GM12874 (cell line): ENCODE data around the gene THSD4.

Source experiments
- TF ChIP-seq, protein P1 (sequence below): IDR thresholded peaks from 2 replicates; pipeline ENCODE4 v1.5.1; 2011; ENCODE audit warnings: low read depth, mild to moderate bottlenecking, control low read depth, low read length, moderate library complexity; ENCODE audit not compliant: insufficient read depth

The THSD4 gene

GRCh38 chr15:71623111-71623510 is 507.8 kb downstream of the THSD4 start:
- TF ChIP-seq, protein P1, sequence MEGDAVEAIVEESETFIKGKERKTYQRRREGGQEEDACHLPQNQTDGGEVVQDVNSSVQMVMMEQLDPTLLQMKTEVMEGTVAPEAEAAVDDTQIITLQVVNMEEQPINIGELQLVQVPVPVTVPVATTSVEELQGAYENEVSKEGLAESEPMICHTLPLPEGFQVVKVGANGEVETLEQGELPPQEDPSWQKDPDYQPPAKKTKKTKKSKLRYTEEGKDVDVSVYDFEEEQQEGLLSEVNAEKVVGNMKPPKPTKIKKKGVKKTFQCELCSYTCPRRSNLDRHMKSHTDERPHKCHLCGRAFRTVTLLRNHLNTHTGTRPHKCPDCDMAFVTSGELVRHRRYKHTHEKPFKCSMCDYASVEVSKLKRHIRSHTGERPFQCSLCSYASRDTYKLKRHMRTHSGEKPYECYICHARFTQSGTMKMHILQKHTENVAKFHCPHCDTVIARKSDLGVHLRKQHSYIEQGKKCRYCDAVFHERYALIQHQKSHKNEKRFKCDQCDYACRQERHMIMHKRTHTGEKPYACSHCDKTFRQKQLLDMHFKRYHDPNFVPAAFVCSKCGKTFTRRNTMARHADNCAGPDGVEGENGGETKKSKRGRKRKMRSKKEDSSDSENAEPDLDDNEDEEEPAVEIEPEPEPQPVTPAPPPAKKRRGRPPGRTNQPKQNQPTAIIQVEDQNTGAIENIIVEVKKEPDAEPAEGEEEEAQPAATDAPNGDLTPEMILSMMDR = no peak

- TF ChIP-seq, protein P1 = no peak
These were observed 511.4 kb downstream of the THSD4 start for GRCh38 chr15:71626596-71627088.

- TF ChIP-seq, protein P1 = no peak
These were observed 511.9 kb downstream of the THSD4 start for GRCh38 chr15:71627188-71627587.

- TF ChIP-seq, protein P1 = no peak
These were observed 512.3 kb downstream of the THSD4 start for GRCh38 chr15:71627604-71628003.

GRCh38 chr15:71628988-71629770 is 513.9 kb downstream of the THSD4 start:
- TF ChIP-seq, protein P1 = no peak

GRCh38 chr15:71629781-71630474 is 514.7 kb downstream of the THSD4 start:
- TF ChIP-seq, protein P1 = no peak

GRCh38 chr15:71630475-71630809 is 515.2 kb downstream of the THSD4 start:
- TF ChIP-seq, protein P1 = no peak
